ENCODE data around the gene TMTC3. TPM values are rescaled to one million over a fixed set of nuclear protein-coding genes. Genes with fewer than 3 reads are reported as not detected.

The TMTC3 gene
- total and polyA plus RNA-seq, 2 experiments from 2014 or later: 17.7 to 53.8 TPM

DNA sequence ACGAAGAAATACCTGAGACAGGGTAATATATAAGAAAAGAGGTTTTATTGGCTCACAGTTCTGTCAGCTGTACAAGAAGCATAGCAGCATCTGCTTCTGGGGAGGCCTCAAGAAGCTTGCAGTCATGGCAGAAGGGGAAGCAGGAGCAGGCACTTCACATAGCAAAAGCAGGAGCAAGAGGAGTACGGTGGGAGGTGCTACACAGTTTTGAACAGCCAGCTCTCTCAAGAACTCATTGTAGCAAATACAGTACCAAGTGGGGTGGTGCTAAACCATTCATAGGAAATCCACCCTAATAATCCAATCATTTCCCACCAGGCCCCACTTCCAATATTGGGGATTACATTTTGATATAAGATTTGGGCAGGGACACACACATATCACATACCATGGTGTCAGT, 8.0 kb downstream of the TMTC3 start:
- Histone ChIP-seq H3K27me3 (ENCODE audit: insufficient read depth) (no peaks in the 10 kb centered on the region), H3K4me3 (no peak overlapping the region), H3K36me3 (ENCODE audit: insufficient read depth) (no peaks in the 10 kb centered on the region), H4K20me1 (replicated peaks; ENCODE audit: insufficient read depth) (no peaks in the 10 kb centered on the region; the same call in 1 of the 2 replicates), H3K27ac (ENCODE audit: low read depth) (no peak overlapping the region), H3K79me2 (replicated peaks; ENCODE audit: insufficient read depth) (peaks cover 71% of the 10 kb centered on the region), H3K4me1 (ENCODE audit: insufficient read depth) (peaks cover 40% of the 10 kb centered on the region), H2AFZ (no peak overlapping the region), H3F3A (replicated peaks; ENCODE audit: low read depth) (no peaks in the 10 kb centered on the region), H3K4me2 (no peak overlapping the region), H3K9me2 (ENCODE audit: insufficient read depth) (no peaks in the 10 kb centered on the region)
- Mint-ChIP-seq H3K9me3 (no peaks in the 10 kb centered on the region), H3K27ac (no peak overlapping the region), H3K36me3 (ENCODE audit: low read depth) (0 out of 3 replicates have a peak, but pooled peaks cover 4% of the 10 kb centered on the region), H3K27me3 (ENCODE audit: insufficient read depth, low read depth, poor library complexity) (peaks cover 2% of the 10 kb centered on the region), H3K4me1 (peaks cover 38% of the 10 kb centered on the region), H3K4me3 (no peak overlapping the region)
- TF ChIP-seq, protein P1, sequence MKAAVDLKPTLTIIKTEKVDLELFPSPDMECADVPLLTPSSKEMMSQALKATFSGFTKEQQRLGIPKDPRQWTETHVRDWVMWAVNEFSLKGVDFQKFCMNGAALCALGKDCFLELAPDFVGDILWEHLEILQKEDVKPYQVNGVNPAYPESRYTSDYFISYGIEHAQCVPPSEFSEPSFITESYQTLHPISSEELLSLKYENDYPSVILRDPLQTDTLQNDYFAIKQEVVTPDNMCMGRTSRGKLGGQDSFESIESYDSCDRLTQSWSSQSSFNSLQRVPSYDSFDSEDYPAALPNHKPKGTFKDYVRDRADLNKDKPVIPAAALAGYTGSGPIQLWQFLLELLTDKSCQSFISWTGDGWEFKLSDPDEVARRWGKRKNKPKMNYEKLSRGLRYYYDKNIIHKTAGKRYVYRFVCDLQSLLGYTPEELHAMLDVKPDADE (IDR thresholded peaks at IDR 0.05): no peak
- TF ChIP-seq, protein P2, sequence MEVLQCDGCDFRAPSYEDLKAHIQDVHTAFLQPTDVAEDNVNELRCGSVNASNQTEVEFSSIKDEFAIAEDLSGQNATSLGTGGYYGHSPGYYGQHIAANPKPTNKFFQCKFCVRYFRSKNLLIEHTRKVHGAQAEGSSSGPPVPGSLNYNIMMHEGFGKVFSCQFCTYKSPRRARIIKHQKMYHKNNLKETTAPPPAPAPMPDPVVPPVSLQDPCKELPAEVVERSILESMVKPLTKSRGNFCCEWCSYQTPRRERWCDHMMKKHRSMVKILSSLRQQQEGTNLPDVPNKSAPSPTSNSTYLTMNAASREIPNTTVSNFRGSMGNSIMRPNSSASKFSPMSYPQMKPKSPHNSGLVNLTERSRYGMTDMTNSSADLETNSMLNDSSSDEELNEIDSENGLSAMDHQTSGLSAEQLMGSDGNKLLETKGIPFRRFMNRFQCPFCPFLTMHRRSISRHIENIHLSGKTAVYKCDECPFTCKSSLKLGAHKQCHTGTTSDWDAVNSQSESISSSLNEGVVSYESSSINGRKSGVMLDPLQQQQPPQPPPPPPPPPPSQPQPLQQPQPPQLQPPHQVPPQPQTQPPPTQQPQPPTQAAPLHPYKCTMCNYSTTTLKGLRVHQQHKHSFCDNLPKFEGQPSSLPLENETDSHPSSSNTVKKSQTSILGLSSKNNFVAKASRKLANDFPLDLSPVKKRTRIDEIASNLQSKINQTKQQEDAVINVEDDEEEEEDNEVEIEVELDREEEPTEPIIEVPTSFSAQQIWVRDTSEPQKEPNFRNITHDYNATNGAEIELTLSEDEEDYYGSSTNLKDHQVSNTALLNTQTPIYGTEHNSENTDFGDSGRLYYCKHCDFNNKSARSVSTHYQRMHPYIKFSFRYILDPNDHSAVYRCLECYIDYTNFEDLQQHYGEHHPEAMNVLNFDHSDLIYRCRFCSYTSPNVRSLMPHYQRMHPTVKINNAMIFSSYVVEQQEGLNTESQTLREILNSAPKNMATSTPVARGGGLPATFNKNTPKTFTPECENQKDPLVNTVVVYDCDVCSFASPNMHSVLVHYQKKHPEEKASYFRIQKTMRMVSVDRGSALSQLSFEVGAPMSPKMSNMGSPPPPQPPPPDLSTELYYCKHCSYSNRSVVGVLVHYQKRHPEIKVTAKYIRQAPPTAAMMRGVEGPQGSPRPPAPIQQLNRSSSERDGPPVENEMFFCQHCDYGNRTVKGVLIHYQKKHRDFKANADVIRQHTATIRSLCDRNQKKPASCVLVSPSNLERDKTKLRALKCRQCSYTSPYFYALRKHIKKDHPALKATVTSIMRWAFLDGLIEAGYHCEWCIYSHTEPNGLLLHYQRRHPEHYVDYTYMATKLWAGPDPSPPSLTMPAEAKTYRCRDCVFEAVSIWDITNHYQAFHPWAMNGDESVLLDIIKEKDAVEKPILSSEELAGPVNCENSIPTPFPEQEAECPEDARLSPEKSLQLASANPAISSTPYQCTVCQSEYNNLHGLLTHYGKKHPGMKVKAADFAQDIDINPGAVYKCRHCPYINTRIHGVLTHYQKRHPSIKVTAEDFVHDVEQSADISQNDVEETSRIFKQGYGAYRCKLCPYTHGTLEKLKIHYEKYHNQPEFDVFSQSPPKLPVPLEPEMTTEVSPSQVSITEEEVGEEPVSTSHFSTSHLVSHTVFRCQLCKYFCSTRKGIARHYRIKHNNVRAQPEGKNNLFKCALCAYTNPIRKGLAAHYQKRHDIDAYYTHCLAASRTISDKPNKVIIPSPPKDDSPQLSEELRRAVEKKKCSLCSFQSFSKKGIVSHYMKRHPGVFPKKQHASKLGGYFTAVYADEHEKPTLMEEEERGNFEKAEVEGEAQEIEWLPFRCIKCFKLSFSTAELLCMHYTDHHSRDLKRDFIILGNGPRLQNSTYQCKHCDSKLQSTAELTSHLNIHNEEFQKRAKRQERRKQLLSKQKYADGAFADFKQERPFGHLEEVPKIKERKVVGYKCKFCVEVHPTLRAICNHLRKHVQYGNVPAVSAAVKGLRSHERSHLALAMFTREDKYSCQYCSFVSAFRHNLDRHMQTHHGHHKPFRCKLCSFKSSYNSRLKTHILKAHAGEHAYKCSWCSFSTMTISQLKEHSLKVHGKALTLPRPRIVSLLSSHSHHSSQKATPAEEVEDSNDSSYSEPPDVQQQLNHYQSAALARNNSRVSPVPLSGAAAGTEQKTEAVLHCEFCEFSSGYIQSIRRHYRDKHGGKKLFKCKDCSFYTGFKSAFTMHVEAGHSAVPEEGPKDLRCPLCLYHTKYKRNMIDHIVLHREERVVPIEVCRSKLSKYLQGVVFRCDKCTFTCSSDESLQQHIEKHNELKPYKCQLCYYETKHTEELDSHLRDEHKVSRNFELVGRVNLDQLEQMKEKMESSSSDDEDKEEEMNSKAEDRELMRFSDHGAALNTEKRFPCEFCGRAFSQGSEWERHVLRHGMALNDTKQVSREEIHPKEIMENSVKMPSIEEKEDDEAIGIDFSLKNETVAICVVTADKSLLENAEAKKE (CRISPR knock-in tag; IDR thresholded peaks at IDR 0.05): no peak
- TF ChIP-seq, protein P3, sequence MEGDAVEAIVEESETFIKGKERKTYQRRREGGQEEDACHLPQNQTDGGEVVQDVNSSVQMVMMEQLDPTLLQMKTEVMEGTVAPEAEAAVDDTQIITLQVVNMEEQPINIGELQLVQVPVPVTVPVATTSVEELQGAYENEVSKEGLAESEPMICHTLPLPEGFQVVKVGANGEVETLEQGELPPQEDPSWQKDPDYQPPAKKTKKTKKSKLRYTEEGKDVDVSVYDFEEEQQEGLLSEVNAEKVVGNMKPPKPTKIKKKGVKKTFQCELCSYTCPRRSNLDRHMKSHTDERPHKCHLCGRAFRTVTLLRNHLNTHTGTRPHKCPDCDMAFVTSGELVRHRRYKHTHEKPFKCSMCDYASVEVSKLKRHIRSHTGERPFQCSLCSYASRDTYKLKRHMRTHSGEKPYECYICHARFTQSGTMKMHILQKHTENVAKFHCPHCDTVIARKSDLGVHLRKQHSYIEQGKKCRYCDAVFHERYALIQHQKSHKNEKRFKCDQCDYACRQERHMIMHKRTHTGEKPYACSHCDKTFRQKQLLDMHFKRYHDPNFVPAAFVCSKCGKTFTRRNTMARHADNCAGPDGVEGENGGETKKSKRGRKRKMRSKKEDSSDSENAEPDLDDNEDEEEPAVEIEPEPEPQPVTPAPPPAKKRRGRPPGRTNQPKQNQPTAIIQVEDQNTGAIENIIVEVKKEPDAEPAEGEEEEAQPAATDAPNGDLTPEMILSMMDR (conservative IDR thresholded peaks at IDR 0.05; ENCODE audit: low read depth in 2 of 2): no peak
- TF ChIP-seq STAT1 (IDR thresholded peaks at IDR 0.05; ENCODE audit: unreplicated experiment): no peak
- ATAC-seq (no peak), DNase-seq (ENCODE audit: low spot score) (no peak)
